Measurements from ENCODE around the gene GUCD1.
"Not testable (repeated sequence)": the region's sequence is repeated elsewhere in the genome, so short reads cannot be mapped to it uniquely, and the experiment has no call there.

Gene GUCD1

DNA sequence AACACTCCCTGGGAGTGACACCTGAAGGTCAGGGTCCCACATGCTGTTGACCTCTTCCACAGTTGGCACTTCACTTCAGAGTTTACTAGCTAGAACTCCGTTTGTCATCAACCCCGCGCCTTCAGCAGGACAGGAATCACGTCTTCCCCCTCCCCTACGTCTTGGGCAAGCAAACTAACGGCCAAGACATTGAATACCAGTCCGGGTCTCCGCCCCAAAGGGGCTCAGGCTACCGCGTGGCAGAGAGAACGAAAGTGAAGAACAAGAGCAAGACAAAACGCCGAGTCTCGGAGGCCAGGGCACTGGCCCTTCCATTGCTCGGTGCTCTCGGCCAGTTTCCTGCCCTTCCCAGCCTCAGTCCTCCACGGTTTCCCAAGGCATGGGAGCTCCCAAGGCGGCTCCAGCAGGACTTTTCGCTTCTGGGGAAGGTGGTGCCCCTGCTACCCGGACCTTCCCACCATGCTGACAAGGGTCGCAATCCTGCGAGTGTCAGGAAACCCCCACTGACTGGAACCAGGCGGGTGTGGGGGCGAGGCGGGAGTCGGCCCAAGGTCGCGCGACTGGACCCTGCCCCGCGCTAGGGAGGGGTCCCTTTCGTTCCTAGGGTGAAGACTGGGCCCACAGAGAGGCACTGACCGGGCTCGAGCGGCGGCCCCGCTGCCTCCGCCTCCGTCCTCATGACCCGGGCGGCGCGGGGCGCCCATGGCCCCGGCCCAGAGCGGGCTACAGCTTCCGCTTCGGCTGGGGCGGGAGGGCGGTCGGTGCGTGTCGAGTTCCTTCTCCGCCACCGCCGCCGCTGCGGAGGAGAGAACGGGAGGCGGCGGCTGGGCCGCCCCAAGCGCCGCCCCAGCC is at the start of gene GUCD1:
Gene GUCD1 (minus strand): TSS at position 826 of the 852 bp plus-strand sequence. CDS start 147 bp downstream, at position 679.
- no peak for DNase-seq

- DNase-seq, result not testable (repeated sequence)
Measured at GRCh38 chr22:24603770-24604629, 49.1 kb upstream of the GUCD1 start.

- DNase-seq, result not testable (repeated sequence)
Measured at GRCh38 chr22:24602847-24603769, 48.2 kb upstream of the GUCD1 start, which contains the start of gene GGT1. Gene GGT1 (plus strand): TSS chr22:24603193. CDS start chr22:24611082, 7,889 bp downstream.

DNA sequence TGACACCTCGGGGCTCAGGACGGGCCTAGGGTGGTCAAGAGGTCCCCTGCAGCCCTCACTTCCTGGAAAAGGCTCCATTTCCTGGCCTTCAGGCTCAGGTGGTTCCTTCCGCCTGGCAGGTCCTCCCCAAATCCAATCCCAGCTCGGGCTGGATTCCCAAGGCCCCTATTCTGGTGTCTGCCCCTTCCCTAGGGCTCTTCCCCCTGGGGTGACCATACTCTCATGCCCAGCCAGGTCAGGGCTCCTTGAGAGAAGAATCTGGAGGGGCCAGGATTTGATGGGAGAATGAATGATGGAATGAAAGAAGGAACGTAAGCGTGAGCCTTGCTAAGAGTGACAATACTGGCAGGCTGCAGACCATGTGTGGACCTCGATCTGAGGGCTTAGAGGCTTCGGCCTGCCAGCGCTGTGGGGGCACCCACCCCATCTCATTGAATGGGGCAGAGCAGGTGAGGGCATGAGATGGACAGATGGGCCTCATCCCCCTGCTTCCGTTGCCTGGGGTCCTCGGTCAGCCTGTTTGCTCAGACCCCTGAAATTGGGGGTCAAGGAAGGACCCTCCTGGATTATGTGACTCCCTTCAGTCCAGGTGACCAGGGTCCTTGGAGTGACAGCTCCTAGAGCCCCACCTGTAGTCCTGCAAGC is 47.3 kb upstream of the GUCD1 start:
- not testable (repeated sequence) for DNase-seq

GRCh38 chr22:24601217-24602104 is 46.5 kb upstream of the GUCD1 start:
- DNase-seq, result no peak

DNA sequence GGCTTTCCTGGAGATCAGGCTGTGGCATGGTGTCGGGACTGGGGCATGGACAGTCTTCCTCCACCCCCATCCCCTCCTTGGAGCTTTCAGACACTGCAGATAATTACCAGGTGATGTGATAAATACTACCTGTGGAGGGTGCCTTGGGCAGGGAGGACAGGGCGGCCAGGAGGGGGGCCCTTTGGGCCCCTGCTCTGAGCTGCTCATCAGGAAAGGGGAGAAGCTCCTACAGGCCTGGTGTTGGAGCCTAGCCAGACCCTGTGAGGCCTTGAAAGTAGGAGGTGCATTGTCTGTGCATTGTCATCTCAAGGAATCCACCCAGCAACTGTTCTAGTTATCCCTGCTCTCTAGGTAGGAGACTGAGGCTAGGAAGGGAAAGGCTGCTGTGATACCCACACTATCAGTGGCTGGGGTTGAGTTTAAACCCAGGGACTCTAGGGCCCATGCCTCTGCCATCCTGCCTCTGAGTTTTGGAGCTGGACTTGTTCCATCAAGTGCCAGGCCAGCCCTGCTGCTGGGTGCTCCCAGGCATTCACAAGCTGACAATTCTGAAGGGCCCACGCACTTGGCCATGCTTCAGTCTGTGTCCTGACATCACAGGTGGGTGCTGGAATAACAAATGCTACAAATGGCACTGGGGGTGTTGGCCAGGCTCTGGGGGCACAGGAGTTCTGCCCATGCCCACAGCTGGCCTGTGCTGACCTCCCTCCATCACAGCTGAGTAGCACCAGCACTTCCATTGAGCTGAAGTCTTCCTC is 45.2 kb upstream of the GUCD1 start:
- not testable (repeated sequence) for DNase-seq

- DNase-seq, result no peak
Measured at GRCh38 chr22:24599514-24599913, 44.6 kb upstream of the GUCD1 start.

- DNase-seq, result not testable (repeated sequence)
Measured at GRCh38 chr22:24597076-24597475, 42.1 kb upstream of the GUCD1 start.

GRCh38 chr22:24595863-24596262 is 40.9 kb upstream of the GUCD1 start:
- no peak for DNase-seq

DNA sequence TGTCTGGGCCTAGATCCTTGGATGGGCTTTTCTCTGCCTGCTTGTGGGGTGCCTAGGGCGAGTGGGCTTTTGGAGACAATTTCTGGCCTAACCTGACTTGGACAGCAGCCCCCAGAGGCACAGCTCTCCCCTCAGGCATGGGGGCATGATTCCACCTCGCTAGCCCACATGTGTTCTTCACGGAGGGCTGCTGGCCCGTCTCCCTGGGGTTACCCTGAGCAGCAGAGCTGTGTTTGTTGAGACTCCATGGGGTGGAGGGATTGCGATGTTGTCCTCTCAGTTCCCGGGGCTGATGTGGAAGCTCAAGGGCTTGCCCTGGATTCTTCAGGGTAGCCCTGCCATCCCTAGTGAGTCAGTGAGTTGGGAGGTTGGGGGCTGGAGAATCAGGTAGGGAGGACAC is 40.3 kb upstream of the GUCD1 start:
- no peak for DNase-seq

GRCh38 chr22:24594569-24595120 is 39.7 kb upstream of the GUCD1 start:
- no peak for DNase-seq

DNA sequence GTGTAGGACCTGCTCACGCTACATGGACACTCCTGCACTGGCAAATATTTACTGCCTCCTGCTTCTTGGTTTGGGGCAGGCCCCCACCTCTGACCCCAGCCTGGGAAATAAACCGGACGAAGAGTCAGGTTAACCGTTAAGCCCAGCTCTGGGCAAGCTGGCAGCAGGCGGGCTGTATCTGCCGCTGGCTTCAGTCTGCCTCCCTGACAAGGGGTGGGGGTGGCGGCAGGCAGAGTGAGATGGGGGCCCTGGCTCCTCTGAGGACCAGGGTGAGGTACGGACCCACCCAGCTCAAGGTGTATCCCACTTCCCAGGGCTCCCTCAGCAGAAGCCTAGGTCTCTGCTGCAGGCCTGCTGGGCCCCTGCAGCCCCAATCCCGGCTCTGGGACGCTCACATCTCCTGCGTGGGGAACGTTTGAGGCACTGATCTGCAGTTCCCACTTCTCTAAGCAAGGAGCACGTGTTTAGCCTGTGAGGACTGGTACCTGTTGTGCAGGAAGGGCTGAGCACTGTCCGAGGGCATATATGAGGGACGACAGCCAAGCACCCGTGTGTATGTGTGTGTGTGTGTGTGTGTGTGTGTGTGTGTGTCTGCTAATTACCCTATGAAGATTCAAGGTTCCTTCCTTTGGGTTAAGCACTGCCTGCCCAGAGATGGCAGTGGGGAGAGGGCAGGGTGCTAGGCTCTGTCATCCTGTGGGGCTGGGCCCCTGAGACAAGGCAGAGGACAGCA is 39.1 kb upstream of the GUCD1 start:
- no peak for DNase-seq

- not testable (repeated sequence) for DNase-seq
Measured at GRCh38 chr22:24593559-24593835, 38.6 kb upstream of the GUCD1 start.

GRCh38 chr22:24592851-24593558 is 38.1 kb upstream of the GUCD1 start, which contains the start of gene LRRC75B:
Gene LRRC75B (minus strand): TSS chr22:24593073. CDS start chr22:24593039, 34 bp downstream.
- DNase-seq, result peak in 1 of 2 experiments; percentile 63

DNA sequence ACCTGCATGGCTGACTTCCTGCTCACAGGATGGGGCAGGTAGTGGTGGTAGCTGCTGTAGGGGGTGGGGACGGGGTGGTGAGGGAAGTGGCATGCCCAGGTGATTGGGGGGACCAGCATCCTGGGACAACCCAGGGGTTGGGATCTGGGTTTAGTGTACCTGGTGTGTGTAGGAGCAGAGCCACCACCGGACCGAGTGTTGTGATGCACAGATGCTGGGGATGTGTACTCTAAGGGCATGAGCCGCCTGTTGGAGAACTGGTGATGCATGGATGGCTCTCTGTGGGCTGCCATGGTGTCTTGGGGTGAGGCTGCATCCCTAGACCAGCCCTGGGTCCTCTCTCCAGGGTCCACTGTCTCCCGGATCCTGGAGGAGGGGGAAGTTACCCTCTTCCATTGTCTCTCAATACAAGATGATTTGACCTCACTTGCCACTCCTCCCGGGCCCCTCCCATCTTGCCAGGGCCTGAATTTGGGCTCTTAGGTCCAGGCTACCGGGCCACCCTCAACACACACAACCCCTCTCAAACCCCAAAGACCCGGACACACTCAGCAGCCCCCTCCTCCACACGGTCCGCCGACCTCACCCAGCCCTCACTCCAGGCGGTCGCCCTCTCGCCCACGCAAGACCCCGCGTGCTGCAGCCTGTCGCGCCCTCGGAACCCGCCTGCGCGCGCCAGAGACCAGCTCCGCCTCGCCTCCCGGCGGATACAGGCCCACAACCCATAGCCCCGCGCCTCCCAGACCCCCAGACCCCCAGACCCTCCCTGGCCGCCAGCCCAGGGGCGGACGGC is 37.3 kb upstream of the GUCD1 start:
- DNase-seq, result peak in 1 of 2 experiments; percentile 8

DNA sequence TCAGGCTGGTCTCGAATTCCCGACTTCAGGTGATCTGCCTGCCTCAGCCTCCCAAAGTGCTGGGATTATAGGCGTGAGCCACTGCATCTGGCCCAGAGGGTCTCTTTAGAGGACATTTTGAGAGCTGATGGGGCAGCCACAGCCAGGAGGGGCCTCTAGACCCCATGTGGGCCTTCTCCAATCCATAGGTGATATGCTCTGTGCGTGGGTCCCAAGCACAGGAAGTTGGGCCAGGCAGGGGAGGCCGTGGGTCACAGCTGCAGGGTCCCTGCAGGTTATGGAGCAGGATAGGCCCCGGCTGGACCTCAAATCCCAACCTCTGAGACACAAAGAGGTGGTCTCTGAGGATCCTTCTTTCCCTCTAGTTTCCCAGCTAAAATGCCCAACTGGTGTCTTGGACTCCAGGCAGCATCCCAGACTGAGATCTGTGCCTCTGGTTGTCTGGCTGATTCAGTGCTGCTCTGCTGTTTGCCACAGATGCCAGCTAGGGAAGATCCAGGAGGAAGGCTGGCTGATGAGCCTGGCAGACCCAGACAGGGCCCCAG is 36.4 kb upstream of the GUCD1 start:
- DNase-seq, result no peak

DNA sequence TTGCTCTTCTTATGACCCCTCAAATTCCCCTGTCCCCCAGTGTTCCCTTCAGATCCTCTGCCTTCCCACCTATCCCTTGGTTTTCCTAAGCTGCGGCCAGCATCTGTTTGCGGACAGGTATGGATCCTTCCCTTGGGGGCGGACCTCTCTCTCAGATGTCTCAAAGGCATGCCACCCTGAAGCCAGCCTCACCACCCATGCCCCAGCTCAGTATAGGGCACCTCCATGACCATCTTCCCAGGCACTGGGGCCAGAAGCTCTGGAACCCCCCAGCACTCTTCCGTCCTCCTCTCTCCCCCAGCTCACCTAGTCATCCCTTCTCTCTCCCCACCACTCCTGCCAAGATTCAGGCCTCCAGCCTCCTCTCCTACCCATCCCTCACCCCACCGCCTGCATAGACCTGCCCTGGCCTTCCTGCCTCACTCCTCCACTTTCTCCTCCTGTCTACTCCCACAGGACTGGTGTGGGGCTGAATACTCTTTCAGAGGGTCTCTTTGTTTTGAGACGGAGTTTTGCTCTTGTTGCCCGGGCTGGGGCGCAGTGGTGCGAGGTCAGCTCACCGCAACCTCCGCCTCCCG is 35.7 kb upstream of the GUCD1 start:
- DNase-seq, result no peak

Data from cerebellar nuclear complex (tissue), 1 donor.